Occipital lobe (tissue), 2 donors: ENCODE results near the gene MCHR2. TPM values are rescaled to one million over a fixed set of nuclear protein-coding genes. Genes with fewer than 3 reads are reported as not detected.
"Not testable (repeated sequence)": the region's sequence is repeated elsewhere in the genome, so short reads cannot be mapped to it uniquely, and the experiment has no call there.

Source experiments
- DNase-seq: peaks from one replicate; lab custom pipeline; 2025; lab: John Stamatoyannopoulos, UW
- total RNA-seq: library from RNA; depleted of rRNA; stranded (reverse); fragments of >200 nt; gene quantifications from one replicate; pipeline ENCODE4 v1.2.3, GENCODE V29; 2014

MCHR2 gene, protein sequence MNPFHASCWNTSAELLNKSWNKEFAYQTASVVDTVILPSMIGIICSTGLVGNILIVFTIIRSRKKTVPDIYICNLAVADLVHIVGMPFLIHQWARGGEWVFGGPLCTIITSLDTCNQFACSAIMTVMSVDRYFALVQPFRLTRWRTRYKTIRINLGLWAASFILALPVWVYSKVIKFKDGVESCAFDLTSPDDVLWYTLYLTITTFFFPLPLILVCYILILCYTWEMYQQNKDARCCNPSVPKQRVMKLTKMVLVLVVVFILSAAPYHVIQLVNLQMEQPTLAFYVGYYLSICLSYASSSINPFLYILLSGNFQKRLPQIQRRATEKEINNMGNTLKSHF
- total RNA-seq: 4.1 TPM

DNA sequence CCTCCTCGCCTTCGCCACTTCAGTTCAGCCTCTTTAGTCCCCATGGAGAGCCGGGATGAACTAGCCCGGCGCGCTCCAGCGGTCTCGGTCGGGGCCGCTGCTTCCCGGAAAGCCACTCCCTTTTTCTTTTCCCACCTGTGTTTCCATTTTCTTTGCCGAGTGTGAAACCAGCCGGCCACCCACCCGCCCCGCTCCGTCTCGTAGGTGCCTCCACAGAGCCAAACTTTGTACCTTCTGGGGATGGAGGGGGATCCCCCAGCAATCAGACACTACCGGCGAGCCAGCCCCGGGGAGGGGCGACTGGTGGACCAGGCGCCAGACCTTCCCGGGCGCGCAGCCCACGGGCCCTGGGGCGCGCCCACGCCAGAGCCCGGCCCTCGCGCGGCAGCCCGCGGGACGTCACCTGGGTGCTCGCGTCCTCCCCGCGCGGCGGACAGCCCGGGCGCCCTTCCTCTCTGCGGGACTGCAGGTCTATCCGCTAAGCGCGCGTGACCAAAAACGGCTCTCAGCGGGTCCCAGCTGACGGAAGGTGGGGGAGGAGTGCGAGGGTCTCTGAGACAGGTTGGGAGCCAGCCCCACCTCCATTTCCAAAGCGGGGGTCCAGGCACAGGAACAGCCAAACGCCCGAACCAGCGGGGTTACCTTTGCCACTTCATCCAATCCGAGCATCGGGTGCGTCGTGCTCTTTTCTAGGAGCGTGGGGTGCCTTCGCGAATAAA, at the start of gene MCHR2:
Gene MCHR2 (minus strand): TSS at position 691 of the 719 bp plus-strand sequence. CDS start 38,076 bp downstream, outside the sequence.
- DNase-seq: peak; percentile 45

DNA sequence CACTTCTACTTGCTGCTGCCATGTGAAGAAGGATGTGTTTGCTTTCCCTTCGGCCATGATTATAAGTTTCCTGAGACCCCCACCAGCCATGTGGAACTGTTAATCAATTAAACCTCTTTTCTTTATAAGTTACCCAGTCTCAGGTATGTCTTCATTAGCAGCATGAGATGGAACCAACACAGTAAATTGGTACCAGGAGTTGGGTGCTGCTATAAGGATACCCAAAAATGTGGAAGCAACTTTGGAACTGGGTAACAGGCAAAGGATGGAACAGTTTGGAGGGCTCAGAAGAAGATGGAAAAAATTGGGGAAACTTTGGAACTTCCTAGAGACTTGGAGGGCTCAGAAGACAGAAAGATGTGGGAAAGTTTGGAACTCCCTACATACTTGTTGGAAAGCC, 44.5 kb upstream of the MCHR2 start:
- not testable (repeated sequence) for DNase-seq

DNA sequence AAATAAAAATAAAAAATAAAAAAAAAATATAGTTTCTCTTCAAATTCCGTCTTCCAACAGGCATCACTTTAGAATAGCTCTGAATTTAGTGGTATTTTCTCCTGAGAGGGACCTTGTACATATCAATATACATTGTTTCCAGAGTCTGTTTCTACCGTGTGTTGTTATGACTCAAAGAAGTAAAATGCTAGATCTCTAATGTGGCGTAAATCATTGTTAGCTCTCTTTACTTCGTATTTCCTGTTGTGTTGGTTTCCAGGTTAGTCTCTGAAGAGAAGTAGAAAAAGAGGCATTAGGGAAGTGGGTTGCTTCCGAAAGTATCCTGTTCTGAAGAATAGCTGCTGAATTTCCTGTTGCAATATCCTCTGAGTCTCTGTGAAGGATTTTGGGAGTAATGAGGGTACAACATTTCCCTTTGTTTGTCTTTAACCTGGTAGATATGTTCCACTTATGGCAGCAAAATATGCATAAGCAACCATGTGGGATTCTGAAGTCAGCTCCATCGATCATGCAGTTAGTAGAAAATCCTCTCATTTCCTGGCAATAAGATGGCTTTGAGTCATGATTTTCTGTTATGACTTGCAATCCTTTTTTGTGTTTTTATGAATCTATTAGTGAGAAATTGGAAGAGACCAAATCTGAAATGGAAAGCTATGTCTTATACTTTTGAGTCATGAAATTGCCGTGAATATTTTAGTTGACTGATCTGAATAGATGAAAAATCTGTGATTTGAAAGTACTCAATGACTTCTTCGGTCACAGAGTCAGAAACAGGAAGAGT, 42.0 kb upstream of the MCHR2 start:
- no peak for DNase-seq

DNA sequence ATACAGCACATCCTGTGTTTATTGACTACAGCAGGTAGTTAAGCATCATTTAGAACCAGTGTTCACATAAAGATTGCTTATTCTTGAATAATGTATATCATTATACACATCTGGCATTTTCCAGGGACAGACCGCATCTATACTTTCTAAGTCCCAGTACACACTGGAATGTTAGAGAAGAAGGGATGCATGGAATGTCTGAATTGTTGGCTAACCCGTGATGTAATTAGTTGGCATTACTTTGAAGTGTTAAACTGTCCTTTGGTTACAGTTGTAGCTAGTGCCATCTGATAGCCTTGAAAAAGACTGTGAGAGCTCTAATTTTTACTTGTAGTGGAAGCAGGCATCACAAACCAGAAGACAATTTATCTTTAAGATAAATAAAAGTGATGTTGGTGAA, 29.8 kb upstream of the MCHR2 start:
- no peak for DNase-seq

DNA sequence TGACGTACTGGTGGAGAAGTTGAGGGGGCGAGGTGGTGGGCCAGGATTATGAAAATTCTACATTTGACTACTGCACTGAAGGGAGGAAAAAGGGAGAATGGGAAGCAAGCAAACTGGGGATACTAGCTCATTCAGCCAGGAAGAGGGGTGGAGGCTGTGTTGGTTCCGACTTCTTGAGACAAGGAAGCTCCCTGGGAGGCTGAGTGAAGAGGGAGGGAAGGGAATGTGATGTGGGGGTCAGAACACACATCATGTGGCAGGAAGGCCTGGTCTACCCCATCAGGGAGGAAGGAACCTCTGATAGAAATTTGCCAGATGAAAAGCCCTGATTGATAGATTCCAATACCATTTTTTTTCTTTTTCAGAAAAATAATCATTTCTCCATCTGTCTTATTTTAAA, 28.8 kb upstream of the MCHR2 start:
- no peak for DNase-seq

DNA sequence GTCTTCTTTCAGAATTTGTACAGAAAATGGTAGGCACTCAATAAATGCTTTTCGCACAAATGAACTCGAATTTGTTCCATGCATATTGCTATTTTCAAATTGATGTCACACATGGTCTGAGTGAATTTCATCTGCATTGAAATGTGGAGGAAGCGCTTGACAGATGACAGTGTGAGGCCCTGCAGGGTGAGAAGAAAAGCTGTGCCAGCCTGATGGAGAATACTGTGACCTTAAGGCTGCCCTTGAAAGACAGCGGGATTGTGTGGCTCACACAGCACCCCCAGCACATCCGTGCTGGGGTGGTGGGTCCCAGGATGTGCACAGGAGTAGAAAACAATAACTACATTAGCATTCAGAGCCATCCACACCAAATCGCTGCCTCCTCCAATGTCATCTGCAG, 14.8 kb upstream of the MCHR2 start:
- DNase-seq: no peak

DNA sequence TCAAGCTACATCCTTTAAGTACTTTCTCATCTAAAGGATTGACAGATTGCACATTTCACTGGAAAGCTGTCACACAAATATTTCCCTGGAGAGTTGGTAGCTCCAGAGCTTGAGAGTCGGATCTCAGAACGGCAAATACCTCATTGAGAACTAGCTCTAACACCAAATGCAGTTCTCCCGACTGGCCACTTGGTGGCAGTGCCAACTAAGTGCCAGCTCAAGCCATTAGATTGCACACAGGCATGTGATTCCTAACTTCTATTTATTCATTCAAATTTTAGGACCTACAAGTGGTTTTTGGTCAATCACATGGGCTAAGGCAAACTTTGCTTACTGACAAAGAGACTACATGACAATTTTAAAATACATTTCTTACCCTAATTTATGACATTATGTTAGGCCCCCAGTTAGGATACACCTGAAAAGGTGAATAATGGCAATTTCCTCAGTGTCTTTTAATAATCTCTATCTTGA, 7.9 kb upstream of the MCHR2 start:
- peak; percentile 2 for DNase-seq

DNA sequence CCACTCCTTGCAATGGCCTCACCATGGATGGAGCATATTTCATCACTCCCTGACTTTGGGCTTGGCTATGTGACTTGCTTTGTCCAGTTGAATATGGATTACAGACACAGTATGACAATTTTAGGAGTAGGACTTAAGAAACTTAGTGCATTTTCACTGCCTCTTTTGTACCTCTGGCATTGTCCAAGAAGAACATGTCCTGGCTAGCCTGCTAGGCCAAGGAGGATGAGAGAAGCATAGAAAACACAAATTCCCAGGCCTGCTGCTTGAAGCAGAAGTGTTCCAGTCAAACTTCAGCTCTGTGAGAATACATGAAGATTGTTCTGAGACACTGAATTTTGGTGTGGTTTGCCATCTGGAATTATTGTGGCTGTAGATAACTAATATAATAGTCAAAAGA, 3.1 kb upstream of the MCHR2 start:
- DNase-seq: no peak

DNA sequence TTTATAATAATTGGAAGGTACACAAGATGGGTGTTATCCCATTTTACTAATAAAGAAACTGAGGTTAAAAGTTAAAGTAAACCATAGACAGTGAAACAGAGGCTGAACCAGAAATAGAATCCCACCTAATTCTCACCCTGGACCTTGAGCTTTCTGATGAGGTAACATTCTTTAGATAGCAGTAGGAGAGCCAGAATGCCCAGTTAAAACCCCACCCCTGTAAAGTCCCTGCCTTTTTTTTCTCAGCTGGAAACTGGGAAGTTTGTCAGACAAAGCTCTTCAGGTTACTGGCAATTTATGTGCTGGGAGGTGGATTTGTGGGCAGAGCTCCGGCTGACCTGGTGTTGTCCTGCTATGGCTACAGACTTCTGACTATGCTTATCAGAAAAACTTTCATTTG, 1.9 kb upstream of the MCHR2 start:
- no peak for DNase-seq

DNA sequence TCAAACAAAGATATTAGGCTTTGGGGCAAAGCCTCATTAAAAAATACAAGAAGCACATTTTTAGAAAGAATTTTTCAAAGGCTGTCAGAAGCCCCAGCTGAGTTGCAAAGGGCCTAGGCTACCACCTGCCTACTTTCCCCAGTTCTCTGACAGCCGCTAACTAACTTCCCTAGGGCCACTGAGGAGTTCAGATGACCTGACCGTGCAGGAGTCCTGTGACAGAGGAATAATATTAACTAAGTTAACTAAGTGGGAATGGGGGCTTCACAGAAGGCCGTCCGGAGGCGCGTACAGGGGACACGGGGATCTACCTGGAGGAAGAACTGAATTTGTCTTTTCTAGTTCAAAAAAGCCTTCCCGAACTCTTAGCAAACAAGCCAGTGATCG, 884 bp downstream of the MCHR2 start:
- no peak for DNase-seq

DNA sequence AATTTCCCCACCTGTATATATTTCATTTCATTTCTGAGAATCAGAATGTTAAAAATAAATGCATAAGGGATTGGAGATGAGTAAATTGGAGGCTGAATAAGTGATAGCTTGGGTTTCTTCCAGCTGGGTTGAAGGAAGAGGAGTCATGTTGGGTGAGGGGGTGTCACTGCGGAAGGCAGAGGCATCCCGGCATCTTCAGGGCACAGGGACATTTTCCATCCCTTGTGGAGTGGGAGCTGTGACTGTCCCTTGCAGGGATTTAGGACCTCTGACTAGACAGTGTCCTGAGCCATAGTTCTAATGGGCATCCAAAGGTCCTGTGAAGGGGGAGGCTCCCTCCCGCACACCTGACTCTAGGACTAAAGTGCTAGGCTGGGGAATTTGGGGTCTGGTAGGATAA, 2.1 kb downstream of the MCHR2 start:
- no peak for DNase-seq

DNA sequence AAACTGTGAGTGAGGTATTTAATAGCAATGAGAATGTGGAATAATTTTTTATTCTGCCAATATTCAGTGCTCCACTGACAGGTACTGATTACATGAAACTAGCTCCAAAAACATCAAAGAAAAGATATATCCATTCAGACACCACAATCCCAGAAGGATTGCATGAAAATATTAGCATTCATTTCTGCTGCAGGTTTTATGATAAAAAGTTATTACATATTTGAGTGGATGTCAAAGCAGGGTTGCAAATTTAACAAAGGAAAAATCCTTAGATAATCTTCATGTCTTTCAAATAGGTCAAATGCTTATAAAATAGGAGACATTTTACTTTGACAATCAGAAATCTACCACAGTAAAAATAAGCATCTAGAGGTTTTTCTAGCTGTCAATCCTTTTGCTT, 13.3 kb downstream of the MCHR2 start:
- no peak for DNase-seq

DNA sequence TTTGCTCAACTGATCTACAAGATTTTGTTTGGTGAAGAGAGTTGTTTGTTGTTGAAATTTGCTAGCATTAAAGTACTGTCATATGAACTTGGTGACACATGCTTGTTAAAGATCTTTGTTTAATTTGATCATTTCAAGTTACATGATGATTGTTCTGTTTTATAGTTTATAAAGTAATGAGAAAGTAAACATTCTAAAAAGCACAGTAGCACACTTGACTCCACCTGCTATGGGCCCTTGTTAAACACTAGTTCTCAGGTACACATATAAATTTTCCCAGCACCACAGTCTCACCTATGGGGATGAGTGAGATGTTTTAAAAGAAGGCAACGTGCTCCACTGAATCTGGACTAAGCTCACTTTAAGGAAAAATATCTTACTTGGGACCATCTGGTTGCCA, 14.1 kb downstream of the MCHR2 start:
- DNase-seq: no peak

DNA sequence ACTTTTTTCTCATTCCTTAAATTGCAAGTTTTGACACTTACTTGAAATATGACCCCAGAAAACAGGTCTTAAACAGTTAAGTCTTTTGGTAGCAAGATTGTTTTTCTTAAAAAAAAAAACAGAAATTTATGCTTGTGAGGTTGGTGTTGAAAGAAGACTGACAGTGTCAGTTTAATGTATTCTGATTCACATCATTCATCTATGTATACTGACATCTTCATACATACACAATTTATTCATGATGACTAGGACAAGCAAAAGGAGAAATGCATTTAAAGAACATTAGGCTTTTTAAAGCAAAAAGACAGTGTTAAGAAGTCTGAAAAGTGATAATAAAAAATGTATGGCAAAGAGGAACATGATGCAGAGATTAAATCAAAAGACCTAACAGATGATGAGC, 27.0 kb downstream of the MCHR2 start:
- DNase-seq: no peak

DNA sequence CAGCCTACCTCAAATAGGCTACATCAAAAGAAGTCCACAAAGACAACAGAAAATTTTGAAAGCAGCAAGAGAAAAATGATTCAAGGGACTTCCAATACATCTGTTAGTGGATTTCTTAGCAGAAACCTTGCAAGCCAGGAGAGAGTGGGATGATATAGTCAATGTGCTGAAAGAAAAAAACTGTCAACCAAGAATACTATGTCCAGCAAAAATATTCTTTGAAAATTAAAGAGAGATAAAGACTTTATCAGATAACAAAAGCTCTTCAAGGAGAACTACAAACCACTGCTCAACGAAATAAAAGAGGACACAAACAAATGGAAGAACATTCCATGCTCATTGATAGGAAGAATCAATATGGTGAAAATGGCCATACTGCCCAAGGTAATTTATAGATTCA, 34.0 kb downstream of the MCHR2 start:
- DNase-seq: no peak

DNA sequence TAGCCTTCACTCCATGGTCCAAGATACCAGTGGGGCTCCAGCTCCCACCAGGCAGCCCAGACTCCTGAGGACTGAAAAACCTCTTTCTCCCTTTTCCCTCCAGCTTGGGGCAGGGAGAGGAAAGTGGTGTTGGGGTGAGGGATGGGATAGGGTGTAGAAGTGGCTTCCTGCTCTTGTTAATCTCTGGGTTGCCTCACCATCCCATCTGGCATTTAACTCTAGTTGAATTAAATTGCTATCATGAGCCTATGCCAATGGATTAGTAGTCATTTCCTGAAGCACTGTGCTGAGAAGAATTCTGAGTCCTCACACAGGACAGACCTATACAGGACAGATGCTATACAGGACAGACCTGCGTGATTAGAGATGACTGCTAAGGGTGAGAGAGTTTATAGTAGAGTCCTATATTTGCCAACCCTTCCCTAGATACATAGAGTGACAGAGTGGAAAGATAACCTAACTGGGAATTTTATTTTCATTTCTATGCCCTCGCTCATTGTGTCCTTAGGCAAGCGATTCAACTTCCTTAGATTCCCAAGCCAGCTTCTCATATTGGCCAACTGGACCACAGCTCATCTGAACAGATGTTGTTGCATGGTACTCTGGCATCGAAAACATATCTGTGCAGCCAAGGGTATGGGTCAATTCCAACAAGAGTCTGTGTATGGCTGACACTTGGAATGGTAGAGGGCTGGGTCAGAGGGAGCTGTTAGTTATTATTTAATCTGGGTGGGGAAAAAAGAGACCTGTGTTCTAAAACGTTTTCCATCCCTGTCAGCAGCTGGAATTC, 42.8 kb downstream of the MCHR2 start:
- no peak for DNase-seq

DNA sequence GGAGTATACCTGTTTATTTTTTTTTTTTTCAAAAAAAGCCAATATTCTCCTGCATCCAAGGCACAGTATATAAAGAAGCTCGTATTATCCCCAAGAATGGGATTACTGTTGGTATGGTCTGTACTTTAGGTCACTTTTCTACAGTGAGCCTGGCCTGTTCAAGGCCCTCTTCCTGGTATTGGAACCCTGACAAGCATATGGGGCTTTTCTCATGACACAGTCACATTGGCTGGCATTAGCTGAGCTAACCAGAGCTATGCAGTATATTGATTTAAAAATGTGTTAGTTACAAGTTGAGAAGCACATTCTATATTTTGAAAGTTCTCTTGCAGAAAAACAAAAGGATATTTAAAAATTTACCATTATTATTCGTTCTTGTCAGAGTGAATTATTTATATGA, 48.0 kb downstream of the MCHR2 start:
- DNase-seq: no peak

DNA sequence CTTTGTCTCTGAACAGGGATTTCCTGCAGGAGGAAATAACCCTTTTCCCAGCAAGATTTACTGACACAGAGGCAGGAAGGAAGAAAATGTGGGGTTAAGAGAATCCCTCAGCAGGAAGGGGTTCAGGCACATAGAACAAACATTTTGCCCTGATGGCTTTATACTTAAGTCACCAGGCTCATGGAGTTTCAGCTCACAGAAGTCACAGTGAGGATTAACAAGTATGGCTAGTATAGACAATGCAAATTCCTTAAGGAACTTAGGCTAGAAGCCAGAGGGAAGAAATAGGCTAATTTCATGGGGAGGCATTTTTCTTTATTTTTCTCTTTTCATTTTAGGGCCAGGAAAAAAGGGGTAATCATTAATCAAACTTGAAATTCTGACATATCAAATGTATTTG, 50.2 kb downstream of the MCHR2 start:
- no peak for DNase-seq

DNA sequence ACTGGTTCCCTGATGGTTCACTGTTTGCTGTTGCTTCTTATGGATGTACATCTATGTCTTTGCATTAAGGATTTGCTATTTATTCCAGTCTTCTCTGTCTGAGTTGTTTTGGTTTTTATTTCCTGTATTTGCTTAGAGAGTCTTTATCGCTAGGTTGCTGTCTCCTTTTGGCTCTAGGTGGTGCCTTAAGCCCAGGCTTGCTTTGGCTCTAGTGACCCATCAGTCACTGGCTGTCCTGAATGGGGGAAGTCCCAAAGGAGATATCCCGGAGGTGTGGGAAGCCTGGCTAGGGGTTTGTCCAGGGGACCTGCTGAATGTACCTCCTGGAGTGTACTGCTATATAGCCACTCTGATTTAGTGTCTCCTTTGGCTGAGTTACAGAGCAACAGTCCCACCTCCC, 53.4 kb downstream of the MCHR2 start:
- no peak for DNase-seq

DNA sequence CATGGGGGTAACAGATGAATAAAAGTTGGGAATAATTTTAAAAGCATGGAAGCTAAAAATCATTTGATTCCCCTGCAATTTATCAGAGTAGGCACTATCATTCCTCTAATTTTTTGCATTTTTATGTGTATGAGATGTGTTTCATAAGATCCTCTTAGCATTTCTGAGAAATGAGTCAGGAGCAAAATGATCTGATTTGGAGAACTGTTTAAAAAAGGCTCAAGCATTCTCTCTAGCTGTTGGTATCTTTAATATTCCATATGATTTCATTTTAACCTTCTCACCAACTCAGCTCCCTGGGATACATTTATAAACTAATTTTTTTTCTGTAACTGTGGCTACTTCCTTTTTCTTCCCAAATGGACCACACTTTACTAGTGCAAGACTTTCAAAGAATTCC, 60.9 kb downstream of the MCHR2 start:
- no peak for DNase-seq

DNA sequence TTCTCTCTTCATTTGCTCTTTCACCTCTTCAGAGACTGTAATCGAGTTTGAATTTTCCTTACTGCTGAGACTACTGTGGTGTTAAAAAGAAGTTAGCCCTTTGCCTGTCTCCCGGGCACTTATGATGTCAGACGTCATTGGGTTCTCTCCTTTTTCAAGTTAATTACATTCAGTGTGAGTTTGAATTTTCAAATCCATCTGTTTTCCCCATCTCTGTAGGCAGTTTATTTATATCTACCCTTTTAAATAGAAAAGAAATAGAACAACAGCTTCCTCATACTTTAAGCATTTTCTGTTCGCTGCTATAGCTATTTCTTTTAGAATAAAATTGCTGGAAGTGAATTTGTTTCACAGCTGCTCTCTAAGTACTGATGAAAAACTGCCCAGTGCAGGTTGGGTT, 81.4 kb downstream of the MCHR2 start:
- no peak for DNase-seq
